HEK293 (cell line): Measurements from ENCODE around the gene MYL3.

Experiments used
- CTCF ChIA-PET: fragments of 350-600 bp; formaldehyde crosslinking; extraction: SDS; loops from one replicate; lab custom pipeline; 2021; ENCODE audit warnings: antibody characterized with exemption; lab: Yijun Ruan, JAX
- POLR2A ChIA-PET: fragments of 300-600 bp; formaldehyde crosslinking; extraction: SDS; loops from one replicate; lab custom pipeline; 2020; ENCODE audit warnings: antibody characterized with exemption, inconsistent platforms; lab: Yijun Ruan, JAX
- H3K27ac ChIP-seq: fragments of 200-500 bp; sonication (Bioruptor generic); 2 replicates; pipeline ENCODE4 v1.5.1; 2014; ENCODE audit warnings: low read depth, low read length, control low read depth, inconsistent platforms; ENCODE audit errors: extremely low read depth
- H3K36me3 ChIP-seq, 2 experiments: fragments of 200-500 bp in 1 of 2; sonication (Bioruptor generic) in 1 of 2; 1 replicate in 1 of 2; 2 replicates in 1 of 2; pipeline ENCODE4 v1.5.1; 2014 to 2017; ENCODE audit warnings: inconsistent platforms in 2 of 2, low read length in 2 of 2; ENCODE audit not compliant: control insufficient read depth in 2 of 2, insufficient read depth in 1 of 2
- H3K4me1 ChIP-seq: fragments of 200-500 bp; sonication (Bioruptor generic); 2 replicates; pipeline ENCODE4 v1.5.1; 2014; ENCODE audit warnings: mild to moderate bottlenecking, low read length, inconsistent platforms; ENCODE audit not compliant: control insufficient read depth, insufficient read depth
- H3K4me3 ChIP-seq: 2 replicates; pipeline ENCODE4 v1.5.1; 2011; ENCODE audit warnings: low read depth, mild to moderate bottlenecking, control low read depth, low read length, moderate library complexity
- H3K9me3 ChIP-seq: fragments of 200-500 bp; sonication (Bioruptor generic); 2 replicates; pipeline ENCODE4 v1.5.1; 2014; ENCODE audit warnings: low read depth, low read length, inconsistent platforms; ENCODE audit not compliant: control insufficient read depth, insufficient read depth
- GLIS2 ChIP-seq: fragments of 450-650 bp; formaldehyde crosslinking; IDR thresholded peaks from 2 replicates; pipeline ENCODE4 v1.5.1; 2016; ENCODE audit warnings: missing biosample characterization, missing genetic modification characterization
- IKZF3 ChIP-seq: fragments of 450-650 bp; IDR thresholded peaks from 2 replicates; pipeline ENCODE4 v1.5.0; 2018; ENCODE audit warnings: missing biosample characterization, mild to moderate bottlenecking, missing genetic modification characterization, moderate library complexity
- KLF1 ChIP-seq: fragments of 450-650 bp; formaldehyde crosslinking; IDR thresholded peaks from 2 replicates; pipeline ENCODE4 v1.5.1; 2016; ENCODE audit warnings: missing biosample characterization, missing genetic modification characterization
- KLF16 ChIP-seq: fragments of 450-650 bp; formaldehyde crosslinking; IDR thresholded peaks from 2 replicates; pipeline ENCODE4 v1.5.1; 2017; ENCODE audit warnings: missing biosample characterization, missing genetic modification characterization
- KLF9 ChIP-seq: fragments of 450-650 bp; formaldehyde crosslinking; IDR thresholded peaks from 2 replicates; pipeline ENCODE4 v1.5.1; 2016; ENCODE audit warnings: missing biosample characterization, missing genetic modification characterization, low read depth
- OSR2 ChIP-seq: fragments of 450-650 bp; formaldehyde crosslinking; IDR thresholded peaks from 2 replicates; pipeline ENCODE4 v1.5.1; 2016; ENCODE audit warnings: missing biosample characterization, missing genetic modification characterization
- ZBTB20 ChIP-seq: fragments of 450-650 bp; formaldehyde crosslinking; IDR thresholded peaks from 2 replicates; pipeline ENCODE4 v1.5.1; 2016; ENCODE audit warnings: missing biosample characterization, missing genetic modification characterization
- ZBTB21 ChIP-seq: fragments of 450-650 bp; formaldehyde crosslinking; IDR thresholded peaks from 2 replicates; pipeline ENCODE4 v1.5.1; 2017; ENCODE audit warnings: missing biosample characterization, missing genetic modification characterization
- ZBTB48 ChIP-seq: fragments of 450-650 bp; formaldehyde crosslinking; IDR thresholded peaks from 2 replicates; pipeline ENCODE4 v1.5.1; 2016; ENCODE audit warnings: missing biosample characterization, missing genetic modification characterization
- ZFHX2 ChIP-seq: fragments of 450-650 bp; formaldehyde crosslinking; conservative IDR thresholded peaks from 2 replicates; pipeline ENCODE4 v1.5.1; 2016; ENCODE audit warnings: missing biosample characterization, missing genetic modification characterization
- ZNF202 ChIP-seq: fragments of 450-650 bp; formaldehyde crosslinking; IDR thresholded peaks from 2 replicates; pipeline ENCODE4 v1.5.1; 2016; ENCODE audit warnings: missing biosample characterization, missing genetic modification characterization, borderline replicate concordance
- ZNF223 ChIP-seq: fragments of 450-650 bp; formaldehyde crosslinking; IDR thresholded peaks from 2 replicates; pipeline ENCODE4 v1.5.1; 2016; ENCODE audit warnings: missing biosample characterization, missing genetic modification characterization
- ZNF239 ChIP-seq: fragments of 450-650 bp; formaldehyde crosslinking; IDR thresholded peaks from 2 replicates; pipeline ENCODE4 v1.5.1; 2016; ENCODE audit warnings: missing biosample characterization, missing genetic modification characterization
- ZNF416 ChIP-seq: fragments of 450-650 bp; formaldehyde crosslinking; IDR thresholded peaks from 2 replicates; pipeline ENCODE4 v1.5.1; 2016; ENCODE audit warnings: missing biosample characterization, missing genetic modification characterization
- ZNF501 ChIP-seq: fragments of 450-650 bp; formaldehyde crosslinking; IDR thresholded peaks from 2 replicates; pipeline ENCODE4 v1.5.1; 2016; ENCODE audit warnings: missing biosample characterization, missing genetic modification characterization
- ZNF521 ChIP-seq: fragments of 450-650 bp; formaldehyde crosslinking; IDR thresholded peaks from 2 replicates; pipeline ENCODE4 v1.5.1; 2017; ENCODE audit warnings: missing biosample characterization, mild to moderate bottlenecking, missing genetic modification characterization
- ZNF544 ChIP-seq: fragments of 450-650 bp; formaldehyde crosslinking; IDR thresholded peaks from 2 replicates; pipeline ENCODE4 v1.5.0; 2017; ENCODE audit warnings: missing biosample characterization, missing genetic modification characterization
- ZNF548 ChIP-seq: fragments of 450-650 bp; formaldehyde crosslinking; IDR thresholded peaks from 2 replicates; pipeline ENCODE4 v1.5.1; 2016; ENCODE audit warnings: missing biosample characterization, missing genetic modification characterization
- ZNF558 ChIP-seq: fragments of 450-650 bp; formaldehyde crosslinking; IDR thresholded peaks from 2 replicates; pipeline ENCODE4 v1.5.1; 2016; ENCODE audit warnings: missing biosample characterization, missing genetic modification characterization
- ZNF629 ChIP-seq: fragments of 450-650 bp; formaldehyde crosslinking; IDR thresholded peaks from 2 replicates; pipeline ENCODE4 v1.5.1; 2017; ENCODE audit warnings: missing biosample characterization, missing genetic modification characterization
- ZNF837 ChIP-seq: fragments of 450-650 bp; formaldehyde crosslinking; IDR thresholded peaks from 2 replicates; pipeline ENCODE4 v1.5.1; 2016; ENCODE audit warnings: missing biosample characterization, missing genetic modification characterization
- TF ChIP-seq, protein P1 (sequence below): fragments of 450-650 bp; formaldehyde crosslinking; IDR thresholded peaks from 2 replicates; pipeline ENCODE4 v1.5.1; 2016; ENCODE audit warnings: missing biosample characterization, missing genetic modification characterization
- TF ChIP-seq, protein P2 (sequence below): fragments of 450-650 bp; formaldehyde crosslinking; IDR thresholded peaks from 2 replicates; pipeline ENCODE4 v1.5.1; 2017; ENCODE audit warnings: missing biosample characterization, missing genetic modification characterization
- TF ChIP-seq, protein P3 (sequence below): fragments of 450-650 bp; formaldehyde crosslinking; IDR thresholded peaks from 2 replicates; pipeline ENCODE4 v1.5.1; 2017; ENCODE audit warnings: missing biosample characterization, missing genetic modification characterization

Gene MYL3

DNA sequence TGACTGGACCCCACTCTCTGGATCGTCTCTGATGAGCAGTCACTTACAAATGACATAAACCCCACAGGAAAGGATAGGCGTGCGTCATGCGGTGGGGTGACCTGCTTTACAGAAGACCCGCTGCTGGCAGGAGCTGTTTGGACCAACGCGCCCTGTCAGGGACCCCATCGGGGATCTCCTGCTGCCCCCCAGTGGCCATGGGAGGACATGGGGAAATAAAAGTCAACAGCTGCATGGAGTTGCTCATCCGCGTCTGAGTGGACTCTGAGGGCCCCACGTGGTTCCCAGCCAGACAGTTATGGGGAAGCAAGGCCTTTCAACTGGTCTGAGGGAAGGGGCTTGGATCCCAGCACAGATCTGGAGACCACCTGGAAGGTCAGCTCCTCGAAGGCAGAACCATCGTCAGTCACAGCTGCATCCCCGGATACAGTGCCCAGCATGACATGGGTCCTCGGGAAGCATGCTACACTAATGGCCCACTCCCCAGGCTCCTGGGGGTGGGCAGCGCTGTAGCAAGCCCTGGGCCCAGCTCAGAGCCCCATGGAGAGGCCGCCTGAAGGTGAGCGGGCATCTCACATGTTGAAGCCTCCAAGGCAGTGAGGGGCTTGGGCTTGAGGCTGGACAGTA is 46.4 kb upstream of the MYL3 start (continued):
- TF ChIP-seq, protein P1, sequence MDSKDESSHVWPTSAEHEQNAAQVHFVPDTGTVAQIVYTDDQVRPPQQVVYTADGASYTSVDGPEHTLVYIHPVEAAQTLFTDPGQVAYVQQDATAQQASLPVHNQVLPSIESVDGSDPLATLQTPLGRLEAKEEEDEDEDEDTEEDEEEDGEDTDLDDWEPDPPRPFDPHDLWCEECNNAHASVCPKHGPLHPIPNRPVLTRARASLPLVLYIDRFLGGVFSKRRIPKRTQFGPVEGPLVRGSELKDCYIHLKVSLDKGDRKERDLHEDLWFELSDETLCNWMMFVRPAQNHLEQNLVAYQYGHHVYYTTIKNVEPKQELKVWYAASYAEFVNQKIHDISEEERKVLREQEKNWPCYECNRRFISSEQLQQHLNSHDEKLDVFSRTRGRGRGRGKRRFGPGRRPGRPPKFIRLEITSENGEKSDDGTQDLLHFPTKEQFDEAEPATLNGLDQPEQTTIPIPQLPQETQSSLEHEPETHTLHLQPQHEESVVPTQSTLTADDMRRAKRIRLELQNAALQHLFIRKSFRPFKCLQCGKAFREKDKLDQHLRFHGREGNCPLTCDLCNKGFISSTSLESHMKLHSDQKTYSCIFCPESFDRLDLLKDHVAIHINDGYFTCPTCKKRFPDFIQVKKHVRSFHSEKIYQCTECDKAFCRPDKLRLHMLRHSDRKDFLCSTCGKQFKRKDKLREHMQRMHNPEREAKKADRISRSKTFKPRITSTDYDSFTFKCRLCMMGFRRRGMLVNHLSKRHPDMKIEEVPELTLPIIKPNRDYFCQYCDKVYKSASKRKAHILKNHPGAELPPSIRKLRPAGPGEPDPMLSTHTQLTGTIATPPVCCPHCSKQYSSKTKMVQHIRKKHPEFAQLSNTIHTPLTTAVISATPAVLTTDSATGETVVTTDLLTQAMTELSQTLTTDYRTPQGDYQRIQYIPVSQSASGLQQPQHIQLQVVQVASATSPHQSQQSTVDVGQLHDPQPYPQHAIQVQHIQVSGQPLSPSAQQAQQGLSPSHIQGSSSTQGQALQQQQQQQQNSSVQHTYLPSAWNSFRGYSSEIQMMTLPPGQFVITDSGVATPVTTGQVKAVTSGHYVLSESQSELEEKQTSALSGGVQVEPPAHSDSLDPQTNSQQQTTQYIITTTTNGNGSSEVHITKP (tag by site-specific recombination) = no peak
- no peak for TF ChIP-seq ZBTB21 (tag by site-specific recombination)
- TF ChIP-seq ZNF837 (tag by site-specific recombination) = no peak
- TF ChIP-seq ZNF548 (tag by site-specific recombination) = no peak

DNA sequence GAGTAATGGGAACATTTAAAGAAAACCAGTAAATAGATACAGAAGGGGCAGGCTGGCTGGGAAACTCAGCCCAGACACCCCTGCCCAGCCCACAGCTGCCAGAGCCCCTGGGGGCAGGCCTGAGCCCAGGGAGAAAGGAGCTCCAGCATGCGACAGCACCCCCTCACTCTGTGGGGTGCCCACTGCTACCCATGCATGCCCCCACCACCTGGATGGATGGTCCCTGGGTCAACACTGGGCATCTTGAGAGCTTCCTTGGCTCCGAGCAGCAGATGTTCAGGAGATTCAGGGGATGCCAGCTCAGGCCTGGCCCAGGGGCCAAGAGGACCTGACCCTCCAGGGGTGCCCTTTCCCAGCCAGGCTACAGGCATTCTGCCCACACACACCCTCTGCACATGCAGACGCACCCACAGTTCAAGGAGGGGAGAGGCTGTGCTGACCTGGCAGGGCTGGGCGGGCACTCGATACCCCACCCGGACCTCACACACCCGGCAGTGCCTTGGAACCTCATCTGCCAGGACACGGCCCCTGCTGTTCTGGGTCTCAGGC is 45.8 kb upstream of the MYL3 start:
- Histone ChIP-seq H3K9me3 (no peaks in the 10 kb centered on the region), H3K36me3 (no peaks in the 10 kb centered on the region), H3K4me1 (peaks cover 4% of the 10 kb centered on the region; the same call in 1 of the 2 replicates), H3K4me3 (no peak overlapping the region), H3K27ac (no peak overlapping the region)
- POLR2A ChIA-PET = interaction anchor here (1.2 kb wide), 1 partner anchor 63 kb away, joined by 7 read pairs; no protein-coding TSS in a partner anchor
- TF ChIP-seq ZNF223 (tag by site-specific recombination) = no peak
- peak; percentile 73 for TF ChIP-seq KLF1 (tag by site-specific recombination)
- TF ChIP-seq, all 188 proteins: peak for 1
- CTCF ChIA-PET = interaction anchor here (0.6 to 1.6 kb wide), 16 partner anchors 8 to 318 kb away, joined by 3 to 12 read pairs (median 4); no protein-coding TSS in a partner anchor

DNA sequence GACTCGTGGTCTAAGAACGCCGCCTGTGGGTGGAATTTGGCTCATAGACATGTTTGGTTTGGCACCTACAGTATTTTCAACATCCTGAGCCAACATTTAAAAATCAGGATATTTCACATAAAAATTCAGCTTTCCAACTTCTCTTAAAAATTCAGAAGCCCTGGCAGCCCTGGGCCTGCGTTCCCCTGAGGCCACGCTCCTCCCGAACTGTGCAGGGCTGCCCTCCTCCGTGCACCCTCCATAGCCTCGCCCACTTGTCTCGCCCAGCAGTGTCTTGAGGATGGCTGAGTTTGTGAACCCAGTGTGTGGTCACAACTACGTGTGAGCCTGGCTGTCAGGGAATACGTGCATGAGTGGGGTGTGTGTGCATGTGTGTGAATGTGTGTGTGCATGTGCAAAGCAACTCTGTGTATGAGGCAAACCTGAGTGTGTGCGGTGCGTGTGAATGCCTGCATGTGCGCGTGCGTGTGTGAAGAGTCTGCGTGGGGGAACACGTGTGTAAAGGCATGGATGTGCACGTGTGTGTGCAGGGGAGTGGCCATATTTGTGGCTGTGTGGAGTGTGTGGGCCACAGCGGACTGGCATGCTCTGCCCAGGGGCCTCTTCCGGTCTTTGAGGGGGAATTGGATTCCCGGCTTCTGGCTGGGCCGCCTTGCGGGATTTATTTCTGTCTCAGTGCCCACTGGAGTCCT is 45.2 kb upstream of the MYL3 start:
- ChIA-PET POLR2A (no interaction called here), CTCF (interaction anchor here (1.5 to 1.6 kb wide), 3 partner anchors 8 to 90 kb away, joined by 3 to 12 read pairs (median 7); no protein-coding TSS in a partner anchor)
- Histone ChIP-seq H3K9me3 (no peaks in the 10 kb centered on the region), H3K4me1 (no peaks in the 10 kb centered on the region), H3K27ac (no peak overlapping the region), H3K36me3 (no peaks in the 10 kb centered on the region), H3K4me3 (no peak overlapping the region)
- no peak for TF ChIP-seq GLIS2 (tag by site-specific recombination)
- no peak for TF ChIP-seq ZNF558
- peak; percentile 41; the same call in 1 of the 2 replicates for TF ChIP-seq ZFHX2 (tag by site-specific recombination)
- TF ChIP-seq ZBTB20 (tag by site-specific recombination) = peak; percentile 34; the same call in 1 of the 2 replicates
- no peak for TF ChIP-seq ZNF416 (tag by site-specific recombination)
- no peak for TF ChIP-seq ZNF521
- no peak for TF ChIP-seq OSR2
- no peak for TF ChIP-seq ZNF544 (tag by site-specific recombination)

DNA sequence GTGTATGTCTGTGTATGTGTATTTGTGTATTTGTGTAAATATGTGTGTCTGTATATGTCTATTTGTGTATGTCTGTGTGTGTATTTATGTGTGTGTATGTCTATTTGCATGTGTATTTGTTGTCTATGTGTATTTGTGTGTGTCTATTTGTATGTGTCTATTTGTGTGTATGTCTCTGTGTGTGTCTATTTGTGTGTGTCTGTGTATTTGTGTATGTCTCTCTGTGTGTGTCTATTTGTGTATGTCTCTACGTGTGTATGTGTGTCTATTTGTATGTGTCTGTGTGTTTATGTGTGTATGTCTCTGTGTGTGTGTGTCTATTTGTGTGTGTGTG is 44.7 kb upstream of the MYL3 start:
- POLR2A ChIA-PET = no interaction called here
- Histone ChIP-seq H3K4me1 (no peaks in the 10 kb centered on the region), H3K27ac (no peak overlapping the region), H3K9me3 (no peaks in the 10 kb centered on the region), H3K36me3 (no peaks in the 10 kb centered on the region), H3K4me3 (no peak overlapping the region)
- CTCF ChIA-PET = interaction anchor here (1.5 kb wide), 1 partner anchor 90 kb away, joined by 3 read pairs; no protein-coding TSS in a partner anchor
- TF ChIP-seq ZNF501 (no peak), ZNF629 (tag by site-specific recombination) (no peak), ZNF239 (tag by site-specific recombination) (no peak), ZNF202 (no peak), KLF9 (tag by site-specific recombination) (no peak), ZBTB48 (tag by site-specific recombination) (no peak), IKZF3 (no peak), KLF16 (tag by site-specific recombination) (no peak)
- TF ChIP-seq, protein P2, sequence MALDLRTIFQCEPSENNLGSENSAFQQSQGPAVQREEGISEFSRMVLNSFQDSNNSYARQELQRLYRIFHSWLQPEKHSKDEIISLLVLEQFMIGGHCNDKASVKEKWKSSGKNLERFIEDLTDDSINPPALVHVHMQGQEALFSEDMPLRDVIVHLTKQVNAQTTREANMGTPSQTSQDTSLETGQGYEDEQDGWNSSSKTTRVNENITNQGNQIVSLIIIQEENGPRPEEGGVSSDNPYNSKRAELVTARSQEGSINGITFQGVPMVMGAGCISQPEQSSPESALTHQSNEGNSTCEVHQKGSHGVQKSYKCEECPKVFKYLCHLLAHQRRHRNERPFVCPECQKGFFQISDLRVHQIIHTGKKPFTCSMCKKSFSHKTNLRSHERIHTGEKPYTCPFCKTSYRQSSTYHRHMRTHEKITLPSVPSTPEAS (tag by site-specific recombination) = 0 out of 2 replicates have a peak, but pooled peaks have one; percentile 26
- TF ChIP-seq, protein P3, sequence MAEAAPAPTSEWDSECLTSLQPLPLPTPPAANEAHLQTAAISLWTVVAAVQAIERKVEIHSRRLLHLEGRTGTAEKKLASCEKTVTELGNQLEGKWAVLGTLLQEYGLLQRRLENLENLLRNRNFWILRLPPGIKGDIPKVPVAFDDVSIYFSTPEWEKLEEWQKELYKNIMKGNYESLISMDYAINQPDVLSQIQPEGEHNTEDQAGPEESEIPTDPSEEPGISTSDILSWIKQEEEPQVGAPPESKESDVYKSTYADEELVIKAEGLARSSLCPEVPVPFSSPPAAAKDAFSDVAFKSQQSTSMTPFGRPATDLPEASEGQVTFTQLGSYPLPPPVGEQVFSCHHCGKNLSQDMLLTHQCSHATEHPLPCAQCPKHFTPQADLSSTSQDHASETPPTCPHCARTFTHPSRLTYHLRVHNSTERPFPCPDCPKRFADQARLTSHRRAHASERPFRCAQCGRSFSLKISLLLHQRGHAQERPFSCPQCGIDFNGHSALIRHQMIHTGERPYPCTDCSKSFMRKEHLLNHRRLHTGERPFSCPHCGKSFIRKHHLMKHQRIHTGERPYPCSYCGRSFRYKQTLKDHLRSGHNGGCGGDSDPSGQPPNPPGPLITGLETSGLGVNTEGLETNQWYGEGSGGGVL (tag by site-specific recombination) = no peak
